ENCODE data around the gene INSC. TPM values are rescaled to one million over a fixed set of nuclear protein-coding genes. Genes with fewer than 3 reads are reported as not detected.

The INSC gene
- total and polyA plus RNA-seq, 9 of the 15 experiments (the other 6 are each of a cell fraction or from before 2014, with no cell fraction given): not detected

DNA sequence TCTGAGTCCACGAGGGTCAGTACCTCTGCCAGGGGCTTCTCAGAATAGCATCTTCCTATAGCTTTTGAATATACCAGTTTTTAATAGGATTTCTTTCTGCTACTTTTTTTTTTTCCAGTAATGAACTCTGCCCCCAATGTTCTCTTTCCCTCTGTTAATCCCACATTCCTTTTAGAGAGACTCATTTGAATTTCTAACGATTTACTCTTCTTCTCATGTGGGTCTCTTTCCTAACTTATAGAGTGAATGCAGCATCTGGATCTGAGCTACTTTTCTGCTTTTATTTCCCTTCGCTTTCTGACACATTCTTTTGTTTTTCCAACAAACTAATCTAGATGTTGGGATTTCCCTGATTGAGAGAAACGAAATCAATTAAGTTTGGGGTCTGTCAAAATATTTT, 71.4 kb downstream of the INSC start (continued):
- TF ChIP-seq, protein P1, sequence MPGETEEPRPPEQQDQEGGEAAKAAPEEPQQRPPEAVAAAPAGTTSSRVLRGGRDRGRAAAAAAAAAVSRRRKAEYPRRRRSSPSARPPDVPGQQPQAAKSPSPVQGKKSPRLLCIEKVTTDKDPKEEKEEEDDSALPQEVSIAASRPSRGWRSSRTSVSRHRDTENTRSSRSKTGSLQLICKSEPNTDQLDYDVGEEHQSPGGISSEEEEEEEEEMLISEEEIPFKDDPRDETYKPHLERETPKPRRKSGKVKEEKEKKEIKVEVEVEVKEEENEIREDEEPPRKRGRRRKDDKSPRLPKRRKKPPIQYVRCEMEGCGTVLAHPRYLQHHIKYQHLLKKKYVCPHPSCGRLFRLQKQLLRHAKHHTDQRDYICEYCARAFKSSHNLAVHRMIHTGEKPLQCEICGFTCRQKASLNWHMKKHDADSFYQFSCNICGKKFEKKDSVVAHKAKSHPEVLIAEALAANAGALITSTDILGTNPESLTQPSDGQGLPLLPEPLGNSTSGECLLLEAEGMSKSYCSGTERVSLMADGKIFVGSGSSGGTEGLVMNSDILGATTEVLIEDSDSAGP (CRISPR knock-in tag; IDR thresholded peaks at IDR 0.05): no peak

- FAIRE-seq: no peak
- H3K79me2 ChIP-seq (ENCODE audit: control insufficient read depth, insufficient read depth, low read length): no peaks in the 10 kb centered on the region
- ChIA-PET CTCF (ENCODE audit: low intra/inter-chr PET ratio) (no interaction called here), POLR2A (no interaction called here)
- no peak overlapping the region for H3K9ac ChIP-seq (ENCODE audit: insufficient read depth in 1 of 2, low read depth in 2 of 2, low read length in 2 of 2)
- no TSS peak for BruUV-seq (replicated peaks)
- no peak overlapping the region for H2AFZ ChIP-seq (ENCODE audit: low read depth, low read length)
- H3K4me2 ChIP-seq (ENCODE audit: insufficient read depth, low read length): no peak overlapping the region
- no peaks in the 10 kb centered on the region for H3K4me1 ChIP-seq (replicated peaks in 1 of 2; ENCODE audit: control insufficient read depth in 2 of 2, insufficient read depth in 2 of 2, low read length in 2 of 2)
- H3K36me3 ChIP-seq (ENCODE audit: control insufficient read depth, insufficient read depth, low read length): no peaks in the 10 kb centered on the region
- TF ChIP-seq ATF4 (CRISPR knock-in tag; IDR thresholded peaks at IDR 0.05) (no peak), ZFP30 (CRISPR knock-in tag; IDR thresholded peaks at IDR 0.05; ENCODE audit: borderline replicate concordance) (no peak), KDM4B (IDR thresholded peaks at IDR 0.05; ENCODE audit: borderline replicate concordance in 2 of 2, low read depth in 1 of 2) (no peak), ZFX (CRISPR knock-in tag; IDR thresholded peaks at IDR 0.05) (no peak), DPF2 (IDR thresholded peaks at IDR 0.05) (no peak), TGIF2 (CRISPR knock-in tag; IDR thresholded peaks at IDR 0.05) (no peak), ZNF644 (tag; IDR thresholded peaks at IDR 0.05; ENCODE audit: low read depth) (no peak), FOXP1 (CRISPR knock-in tag; IDR thresholded peaks at IDR 0.05) (no peak), ZNF24 (IDR thresholded peaks at IDR 0.05) (no peak), ZNF263 (CRISPR knock-in tag; IDR thresholded peaks at IDR 0.05; ENCODE audit: borderline replicate concordance) (no peak)
- TF ChIP-seq, protein P2, sequence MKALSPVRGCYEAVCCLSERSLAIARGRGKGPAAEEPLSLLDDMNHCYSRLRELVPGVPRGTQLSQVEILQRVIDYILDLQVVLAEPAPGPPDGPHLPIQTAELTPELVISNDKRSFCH (CRISPR knock-in tag; IDR thresholded peaks at IDR 0.05): no peak
- TF ChIP-seq, protein P2 (tag; IDR thresholded peaks at IDR 0.05): no peak
- TF ChIP-seq, protein P3, sequence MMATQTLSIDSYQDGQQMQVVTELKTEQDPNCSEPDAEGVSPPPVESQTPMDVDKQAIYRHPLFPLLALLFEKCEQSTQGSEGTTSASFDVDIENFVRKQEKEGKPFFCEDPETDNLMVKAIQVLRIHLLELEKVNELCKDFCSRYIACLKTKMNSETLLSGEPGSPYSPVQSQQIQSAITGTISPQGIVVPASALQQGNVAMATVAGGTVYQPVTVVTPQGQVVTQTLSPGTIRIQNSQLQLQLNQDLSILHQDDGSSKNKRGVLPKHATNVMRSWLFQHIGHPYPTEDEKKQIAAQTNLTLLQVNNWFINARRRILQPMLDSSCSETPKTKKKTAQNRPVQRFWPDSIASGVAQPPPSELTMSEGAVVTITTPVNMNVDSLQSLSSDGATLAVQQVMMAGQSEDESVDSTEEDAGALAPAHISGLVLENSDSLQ (IDR thresholded peaks at IDR 0.05): no peak
- no peak overlapping the region for H3K4me3 ChIP-seq
- H3K27ac ChIP-seq (ENCODE audit: extremely low read depth, low read depth, low read length): no peak overlapping the region
- DNase-seq (ENCODE audit: extremely low read depth in 1 of 4, low spot score in 3 of 4): no peak
- in situ Hi-C loops (cut with MboI) (no loop called here), intact Hi-C loops (cut with micrococcal nuclease) (no loop called here)
- ATAC-seq: no peak
- WGBS (ENCODE audit: insufficient coverage, low coverage, missing lambda C conversion rate): 0% methylated on average over 1 of the region's 1 CpG
- no peaks in the 10 kb centered on the region for H3K9me1 ChIP-seq (ENCODE audit: control insufficient read depth, insufficient read depth, low read length)
- no peaks in the 10 kb centered on the region for H3K27me3 ChIP-seq (ENCODE audit: control insufficient read depth in 2 of 2, insufficient read depth in 2 of 2, low read length in 2 of 2)
- H4K20me1 ChIP-seq (replicated peaks; ENCODE audit: control insufficient read depth, insufficient read depth, low read length): no peaks in the 10 kb centered on the region
- H3K9me3 ChIP-seq (replicated peaks; ENCODE audit: control insufficient read depth, insufficient read depth, low read depth, low read length): no peaks in the 10 kb centered on the region
Observed at GRCh38 chr11:15189189-15189588, 74.5 kb downstream of the INSC start.
